HepG2 (cell line): ENCODE measurements around the gene SLCO1C1. TPM values are rescaled to one million over a fixed set of nuclear protein-coding genes. Genes with fewer than 3 reads are reported as not detected.

ENCODE experiments used
- ATAC-seq: fragments of 200-7000 bp; cut with Tn5 transposase; 3 replicates; pipeline ENCODE4 v1.9.1; 2020; ENCODE audit warnings: mild to moderate bottlenecking, moderate library complexity
- BruUV-seq: library from RNA; stranded (reverse); fragments of 400-500 nt; replicated peaks from 2 replicates; lab custom pipeline; 2021; lab: Mats Ljungman, UMichigan
- CTCF ChIA-PET: fragments of 300-600 bp; formaldehyde crosslinking; extraction: SDS; loops from one replicate; lab custom pipeline; 2021; ENCODE audit warnings: low total read pairs, inconsistent platforms, low intra/inter-chr PET ratio; lab: Yijun Ruan, JAX
- POLR2A ChIA-PET: fragments of 350-600 bp; sonication (Branson Sonifier 250); formaldehyde crosslinking; loops from one replicate; lab custom pipeline; 2020; ENCODE audit warnings: antibody characterized with exemption, inconsistent platforms; lab: Yijun Ruan, JAX
- DNase-seq: peaks from one replicate; pipeline ENCODE4 v3.0.0-alpha.2; 2015; ENCODE audit warnings: low spot score
- FAIRE-seq: peaks from 3 replicates; lab custom pipeline; 2011; peaks lifted over from hg19 to GRCh38; lab: Jason Lieb, UNC
- H2AFZ ChIP-seq: one replicate; pipeline ENCODE4 v1.6.1; 2011; ENCODE audit warnings: low read length, inconsistent platforms
- H3K27ac ChIP-seq: fragments of 300-600 bp; 3 replicates; pipeline ENCODE4 v1.8.0; 2011; ENCODE audit warnings: mixed run types, mild to moderate bottlenecking, mixed read lengths, low read length, inconsistent platforms; ENCODE audit not compliant: insufficient read depth; ENCODE audit errors: extremely low read length
- H3K27me3 ChIP-seq, 2 experiments: fragments of 200-600 bp in 1 of 2; 2 replicates in 1 of 2; 3 replicates in 1 of 2; pipeline versions ENCODE4 v1.6.0 to v1.8.0; 2011; ENCODE audit warnings: low read length in 2 of 2, mild to moderate bottlenecking in 2 of 2, moderate library complexity in 2 of 2, inconsistent platforms in 1 of 2; ENCODE audit not compliant: insufficient read depth in 2 of 2, control insufficient read depth in 1 of 2
- H3K36me3 ChIP-seq, 2 experiments: fragments of 200-600 bp in 1 of 2; replicated peaks in 1 of 2; 2 replicates in 1 of 2; 3 replicates in 1 of 2; pipeline versions ENCODE4 v1.5.1 to v1.8.0; 2011; ENCODE audit warnings: low read length in 2 of 2, inconsistent platforms in 1 of 2; ENCODE audit not compliant: insufficient read depth in 2 of 2, control insufficient read depth in 1 of 2
- H3K4me1 ChIP-seq: 2 replicates; pipeline ENCODE4 v1.5.1; 2012; ENCODE audit warnings: low read length, inconsistent platforms; ENCODE audit not compliant: insufficient read depth
- H3K4me2 ChIP-seq: 2 replicates; pipeline ENCODE4 v1.6.0; 2011; ENCODE audit warnings: low read depth, low read length, inconsistent platforms
- H3K4me3 ChIP-seq, 3 experiments: fragments of 200-600 bp in 1 of 3; sonication (generic), shearing (Covaris generic) in 1 of 3; replicated peaks in 1 of 3; 2 replicates each; pipeline ENCODE4 v1.5.1; 2011 to 2016; ENCODE audit warnings: low read length in 3 of 3, inconsistent platforms in 2 of 3, low read depth in 2 of 3, mild to moderate bottlenecking in 2 of 3, control low read depth in 1 of 3, mixed read lengths in 1 of 3; ENCODE audit not compliant: insufficient read depth in 1 of 3
- H3K79me2 ChIP-seq: one replicate; pipeline ENCODE4 v1.6.1; 2011; ENCODE audit warnings: low read length, inconsistent platforms; ENCODE audit not compliant: insufficient read depth
- H3K9ac ChIP-seq: 2 replicates; pipeline ENCODE4 v1.6.0; 2011; ENCODE audit warnings: mild to moderate bottlenecking, low read depth, low read length, inconsistent platforms; ENCODE audit not compliant: insufficient read depth
- H3K9me3 ChIP-seq: 2 replicates; pipeline ENCODE4 v1.5.1; 2012; ENCODE audit warnings: mild to moderate bottlenecking, low read length
- H4K20me1 ChIP-seq: 2 replicates; pipeline ENCODE4 v1.6.0; 2011; ENCODE audit warnings: inconsistent platforms, mild to moderate bottlenecking, low read length, moderate library complexity; ENCODE audit not compliant: insufficient read depth
- MED8 ChIP-seq: sonication (generic); formaldehyde crosslinking; IDR thresholded peaks from 2 replicates; pipeline ENCODE4 v1.8.1; 2023; ENCODE audit warnings: mild to moderate bottlenecking, missing genetic modification reagents; ENCODE audit not compliant: insufficient replicate concordance
- NCOA2 ChIP-seq: sonication (generic); formaldehyde crosslinking; IDR thresholded peaks from 2 replicates; pipeline ENCODE4 v1.8.0; 2022; ENCODE audit warnings: inconsistent platforms
- PCBP1 ChIP-seq: fragments of 200-400 bp; formaldehyde crosslinking; IDR thresholded peaks from 2 replicates; pipeline ENCODE4 v1.6.1; 2017; ENCODE audit warnings: mild to moderate bottlenecking, low read depth, low read length, borderline replicate concordance
- RELA ChIP-seq: sonication (generic); formaldehyde crosslinking; IDR thresholded peaks from 2 replicates; pipeline ENCODE4 v1.4.0; 2020; ENCODE audit warnings: missing genetic modification reagents
- WGBS: methylation state at CpG from one replicate; pipeline ENCODE4 v1.1.6; 2017; ENCODE audit warnings: low lambda C conversion rate; 5-methylcytosine and 5-hydroxymethylcytosine counted together
- in situ Hi-C: cut with HindIII; loops from 2 replicates; pipeline ENCODE4 v1.10.0; 2017; ENCODE audit warnings: low pct_unique_long_range_greater_than_20kb; ENCODE audit not compliant: extremely low pct_ligation_motif_present
- intact Hi-C: fragments of 100-400 bp; cut with micrococcal nuclease; formaldehyde crosslinking; loops from one replicate; pipeline ENCODE4 v1.10.0; 2022; ENCODE audit not compliant: unreplicated experiment
- polyA plus RNA-seq, 8 experiments: library from polyadenylated mRNA; depleted of rRNA in 3 of 8; stranded (reverse) in 7 of 8; unstranded in 1 of 8; fragments of >200 nt; fragmentation: Illumina TruSeq in 4 of 8; extraction: Trizol in 4 of 8; gene quantifications; 2 replicates each; pipeline versions ENCODE4 v1.2.1 to v1.2.3, GENCODE V29; 2011 to 2016; ENCODE audit warnings: low read depth in 4 of 8, missing spikeins in 1 of 8, mixed read lengths in 1 of 8; ENCODE audit not compliant: insufficient read depth in 1 of 8
- total RNA-seq, 5 experiments: library from RNA; depleted of rRNA; stranded (reverse); fragments of >200 nt; fragmentation: Illumina TruSeq; extraction: Trizol; gene quantifications; 2 replicates each; pipeline ENCODE4 v1.2.3, GENCODE V29; 2016; ENCODE audit warnings: low read depth in 1 of 5

SLCO1C1 gene
- total and polyA plus RNA-seq, 2 of the 13 experiments (the other 11 are each of a cell fraction or from before 2014, with no cell fraction given): not detected

DNA sequence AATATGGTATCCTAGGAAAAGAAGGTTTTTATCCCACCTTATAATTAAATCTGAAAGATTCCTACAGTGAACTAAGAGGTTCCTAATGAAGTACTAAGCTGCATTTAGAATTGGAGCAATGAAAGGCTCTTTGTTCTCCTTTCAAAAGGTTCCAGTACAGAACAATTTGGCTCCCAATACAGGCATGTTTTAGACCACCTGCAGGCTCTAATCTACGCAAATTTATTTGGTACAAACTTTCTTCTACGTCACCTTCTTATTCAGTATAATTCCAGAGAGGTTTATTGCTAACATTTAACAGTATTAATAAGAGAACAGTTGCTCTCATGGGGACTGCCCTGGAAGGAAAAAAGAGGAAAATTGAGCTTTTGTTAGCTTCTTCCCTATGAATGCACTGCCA lies 37.6 kb upstream of the SLCO1C1 start:
- no peak for ATAC-seq
- intact Hi-C loops: no loop called here
- Histone ChIP-seq H3K9me3 (peaks cover 33% of the 10 kb centered on the region), H3K79me2 (no peaks in the 10 kb centered on the region), H3K4me2 (peak overlapping the region; percentile 58), H4K20me1 (no peaks in the 10 kb centered on the region)
- in situ Hi-C loops: no loop called here
- TF ChIP-seq NCOA2 (CRISPR knock-in tag): peak; percentile 14; the same call in 1 of the 2 replicates
- no peak for TF ChIP-seq MED8 (CRISPR knock-in tag)
- no peak for TF ChIP-seq PCBP1
- TF ChIP-seq, all 625 proteins: peak for 1
- Histone ChIP-seq H3K4me1 (peaks cover 37% of the 10 kb centered on the region), H3K4me3 (no peak overlapping the region; a peak in 1 of 6 replicates), H3K9ac (no peak overlapping the region), H3K36me3 (no peaks in the 10 kb centered on the region), H3K27me3 (no peaks in the 10 kb centered on the region), H2AFZ (peak overlapping the region; percentile 44), H3K27ac (peak overlapping the region; percentile 81)
- FAIRE-seq (no peak), DNase-seq (peak; percentile 26)
- no TSS peak for BruUV-seq
- POLR2A ChIA-PET: no interaction called here
- 87% methylated on average over 2 of the region's 2 CpGs for WGBS
- CTCF ChIA-PET: no interaction called here

DNA sequence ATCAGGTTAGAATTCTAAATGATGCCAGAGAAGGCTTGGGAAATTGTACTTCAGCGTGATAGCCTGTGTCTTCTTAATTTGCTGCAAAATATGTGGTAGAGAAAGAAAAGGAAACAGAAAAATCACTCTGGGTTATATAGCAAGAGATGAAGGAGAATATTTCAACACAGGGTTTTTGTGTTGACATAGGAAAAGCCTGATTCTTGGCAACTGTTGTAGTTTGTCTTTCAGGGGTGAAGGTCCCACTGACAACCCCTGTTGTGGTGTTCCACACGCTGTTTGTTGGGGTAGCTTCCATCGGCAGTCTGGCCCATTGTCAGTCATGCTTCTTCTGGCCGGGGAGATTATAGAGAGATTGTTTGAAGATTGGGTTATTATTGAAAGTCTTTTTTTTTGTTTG lies 13.8 kb upstream of the SLCO1C1 start:
- Histone ChIP-seq H3K9me3 (no peaks in the 10 kb centered on the region), H3K79me2 (no peaks in the 10 kb centered on the region), H2AFZ (no peak overlapping the region), H3K4me1 (peaks cover 16% of the 10 kb centered on the region), H3K27me3 (no peaks in the 10 kb centered on the region), H3K4me3 (no peak overlapping the region), H3K4me2 (no peak overlapping the region), H3K27ac (no peak overlapping the region), H3K36me3 (no peaks in the 10 kb centered on the region), H3K9ac (no peak overlapping the region), H4K20me1 (no peaks in the 10 kb centered on the region)
- WGBS: 43% methylated on average over 4 of the region's 4 CpGs
- no peak for TF ChIP-seq RELA (CRISPR knock-in tag)
- no TSS peak for BruUV-seq
- DNase-seq (no peak), ATAC-seq (no peak), FAIRE-seq (no peak)
- intact Hi-C loops (no loop called here), in situ Hi-C loops (no loop called here)
- POLR2A ChIA-PET: no interaction called here
- CTCF ChIA-PET: no interaction called here
